B cell (primary cell): ENCODE data around the gene LUM.

Source experiments
- CTCF ChIP-seq: fragments of 200-600 bp; IDR thresholded peaks from one replicate; pipeline ENCODE4 v1.8.0; 2022; ENCODE audit warnings: antibody characterized with exemption, mild to moderate bottlenecking
- EZH2 ChIP-seq: IDR thresholded peaks from 2 replicates; pipeline ENCODE4 v1.6.1; 2012; ENCODE audit warnings: borderline replicate concordance, low read depth, mild to moderate bottlenecking, moderate library complexity, low read length; ENCODE audit not compliant: insufficient read depth, poor library complexity, severe bottlenecking

- no peak for TF ChIP-seq EZH2
- TF ChIP-seq CTCF: no peak
These were observed 57.2 kb downstream of the LUM start for GRCh38 chr12:91053951-91054715.
